GM19025 (cell line): ENCODE data around the gene ACTL10.
A peak's percentile ranks its signal among the peaks of the same experiment; 100 is the strongest.

Experiments
- ATAC-seq: cut with Tn5 transposase; IDR thresholded peaks from one replicate; pipeline ENCODE4 v1.9.1; 2021; ENCODE audit warnings: mild to moderate bottlenecking, low read depth, moderate library complexity; ENCODE audit not compliant: unreplicated experiment

The ACTL10 gene

GRCh38 chr20:33662172-33662571 lies 4.6 kb upstream of the ACTL10 start, which contains the start of gene C20orf144:
C20orf144 (plus strand) TSS chr20:33662327; CDS start chr20:33662346, 19 bp downstream.
- ATAC-seq, result no peak

GRCh38 chr20:33663161-33664084 lies 3.3 kb upstream of the ACTL10 start:
- ATAC-seq, result peak; percentile 34

GRCh38 chr20:33664085-33664761 lies 2.5 kb upstream of the ACTL10 start:
- ATAC-seq, result no peak

GRCh38 chr20:33664762-33665144 lies 2.0 kb upstream of the ACTL10 start:
- ATAC-seq, result no peak

- ATAC-seq, result peak; percentile 2
Measured at GRCh38 chr20:33667245-33667675, 517 bp downstream of the ACTL10 start.

- peak; percentile 32 for ATAC-seq
Measured at GRCh38 chr20:33667676-33668465, 1.1 kb downstream of the ACTL10 start.

- ATAC-seq, result no peak
Measured at GRCh38 chr20:33668466-33669155, 1.9 kb downstream of the ACTL10 start.

GRCh38 chr20:33669224-33669623 lies 2.5 kb downstream of the ACTL10 start:
- no peak for ATAC-seq

GRCh38 chr20:33669873-33670640 lies 3.3 kb downstream of the ACTL10 start:
- no peak for ATAC-seq

- ATAC-seq, result no peak
Measured at GRCh38 chr20:33670715-33671499, 4.2 kb downstream of the ACTL10 start.

GRCh38 chr20:33671573-33672288 lies 5.0 kb downstream of the ACTL10 start:
- ATAC-seq, result no peak

- no peak for ATAC-seq
Measured at GRCh38 chr20:33672426-33673113, 5.8 kb downstream of the ACTL10 start.

- ATAC-seq, result no peak
Measured at GRCh38 chr20:33673114-33673409, 6.3 kb downstream of the ACTL10 start.

GRCh38 chr20:33673410-33674293 lies 6.9 kb downstream of the ACTL10 start:
- no peak for ATAC-seq

GRCh38 chr20:33674294-33675135 lies 7.8 kb downstream of the ACTL10 start, which contains the start of gene NECAB3:
NECAB3 (minus strand) TSS chr20:33674428; CDS start chr20:33674352, 76 bp downstream.
- peak; percentile 71 for ATAC-seq
